ENCODE results near the gene PPP2R3A.

DNA sequence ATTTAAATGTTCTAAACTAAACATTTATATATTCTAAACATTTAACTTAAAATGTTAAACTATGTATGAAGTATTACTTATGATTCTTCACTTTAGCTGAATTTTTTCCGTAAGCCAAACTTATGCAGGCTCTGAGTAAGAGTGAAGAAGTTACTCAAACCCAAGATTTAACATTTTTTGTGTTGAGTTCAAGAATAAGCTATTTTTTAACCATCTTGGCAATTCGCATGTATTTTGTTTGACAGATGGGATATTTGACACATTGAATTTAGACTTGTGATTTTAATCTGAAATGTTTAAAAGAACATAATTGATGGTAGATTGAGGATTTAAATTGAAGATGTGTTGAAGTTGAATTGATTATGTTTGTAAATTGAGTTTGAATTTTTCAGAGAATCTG is 14.6 kb upstream of the PPP2R3A start:
- TF ChIP-seq, protein P1, sequence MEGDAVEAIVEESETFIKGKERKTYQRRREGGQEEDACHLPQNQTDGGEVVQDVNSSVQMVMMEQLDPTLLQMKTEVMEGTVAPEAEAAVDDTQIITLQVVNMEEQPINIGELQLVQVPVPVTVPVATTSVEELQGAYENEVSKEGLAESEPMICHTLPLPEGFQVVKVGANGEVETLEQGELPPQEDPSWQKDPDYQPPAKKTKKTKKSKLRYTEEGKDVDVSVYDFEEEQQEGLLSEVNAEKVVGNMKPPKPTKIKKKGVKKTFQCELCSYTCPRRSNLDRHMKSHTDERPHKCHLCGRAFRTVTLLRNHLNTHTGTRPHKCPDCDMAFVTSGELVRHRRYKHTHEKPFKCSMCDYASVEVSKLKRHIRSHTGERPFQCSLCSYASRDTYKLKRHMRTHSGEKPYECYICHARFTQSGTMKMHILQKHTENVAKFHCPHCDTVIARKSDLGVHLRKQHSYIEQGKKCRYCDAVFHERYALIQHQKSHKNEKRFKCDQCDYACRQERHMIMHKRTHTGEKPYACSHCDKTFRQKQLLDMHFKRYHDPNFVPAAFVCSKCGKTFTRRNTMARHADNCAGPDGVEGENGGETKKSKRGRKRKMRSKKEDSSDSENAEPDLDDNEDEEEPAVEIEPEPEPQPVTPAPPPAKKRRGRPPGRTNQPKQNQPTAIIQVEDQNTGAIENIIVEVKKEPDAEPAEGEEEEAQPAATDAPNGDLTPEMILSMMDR (conservative IDR thresholded peaks at IDR 0.05; ENCODE audit: low read depth in 2 of 2), result no peak
- TF ChIP-seq EZH2 (IDR thresholded peaks at IDR 0.05; ENCODE audit: low read depth, unreplicated experiment) (no peak), POLR2AphosphoS5 (IDR thresholded peaks at IDR 0.05; ENCODE audit: low read depth) (no peak), ZNF114 (CRISPR knock-in tag; IDR thresholded peaks at IDR 0.05) (no peak), STAT1 (IDR thresholded peaks at IDR 0.05; ENCODE audit: unreplicated experiment) (no peak), EZH2phosphoT487 (IDR thresholded peaks at IDR 0.05; ENCODE audit: unreplicated experiment) (no peak), CREB1 (CRISPR knock-in tag; IDR thresholded peaks at IDR 0.05; ENCODE audit: low read depth) (no peak), JUNB (IDR thresholded peaks at IDR 0.05; ENCODE audit: unreplicated experiment) (no peak), ZNF331 (CRISPR knock-in tag; IDR thresholded peaks at IDR 0.05; ENCODE audit: low read depth) (no peak), NANOG (IDR thresholded peaks at IDR 0.05; ENCODE audit: borderline replicate concordance) (no peak)
- TF ChIP-seq, protein P2, sequence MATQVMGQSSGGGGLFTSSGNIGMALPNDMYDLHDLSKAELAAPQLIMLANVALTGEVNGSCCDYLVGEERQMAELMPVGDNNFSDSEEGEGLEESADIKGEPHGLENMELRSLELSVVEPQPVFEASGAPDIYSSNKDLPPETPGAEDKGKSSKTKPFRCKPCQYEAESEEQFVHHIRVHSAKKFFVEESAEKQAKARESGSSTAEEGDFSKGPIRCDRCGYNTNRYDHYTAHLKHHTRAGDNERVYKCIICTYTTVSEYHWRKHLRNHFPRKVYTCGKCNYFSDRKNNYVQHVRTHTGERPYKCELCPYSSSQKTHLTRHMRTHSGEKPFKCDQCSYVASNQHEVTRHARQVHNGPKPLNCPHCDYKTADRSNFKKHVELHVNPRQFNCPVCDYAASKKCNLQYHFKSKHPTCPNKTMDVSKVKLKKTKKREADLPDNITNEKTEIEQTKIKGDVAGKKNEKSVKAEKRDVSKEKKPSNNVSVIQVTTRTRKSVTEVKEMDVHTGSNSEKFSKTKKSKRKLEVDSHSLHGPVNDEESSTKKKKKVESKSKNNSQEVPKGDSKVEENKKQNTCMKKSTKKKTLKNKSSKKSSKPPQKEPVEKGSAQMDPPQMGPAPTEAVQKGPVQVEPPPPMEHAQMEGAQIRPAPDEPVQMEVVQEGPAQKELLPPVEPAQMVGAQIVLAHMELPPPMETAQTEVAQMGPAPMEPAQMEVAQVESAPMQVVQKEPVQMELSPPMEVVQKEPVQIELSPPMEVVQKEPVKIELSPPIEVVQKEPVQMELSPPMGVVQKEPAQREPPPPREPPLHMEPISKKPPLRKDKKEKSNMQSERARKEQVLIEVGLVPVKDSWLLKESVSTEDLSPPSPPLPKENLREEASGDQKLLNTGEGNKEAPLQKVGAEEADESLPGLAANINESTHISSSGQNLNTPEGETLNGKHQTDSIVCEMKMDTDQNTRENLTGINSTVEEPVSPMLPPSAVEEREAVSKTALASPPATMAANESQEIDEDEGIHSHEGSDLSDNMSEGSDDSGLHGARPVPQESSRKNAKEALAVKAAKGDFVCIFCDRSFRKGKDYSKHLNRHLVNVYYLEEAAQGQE (IDR thresholded peaks at IDR 0.05; ENCODE audit: unreplicated experiment), result no peak
- TF ChIP-seq, protein P3, sequence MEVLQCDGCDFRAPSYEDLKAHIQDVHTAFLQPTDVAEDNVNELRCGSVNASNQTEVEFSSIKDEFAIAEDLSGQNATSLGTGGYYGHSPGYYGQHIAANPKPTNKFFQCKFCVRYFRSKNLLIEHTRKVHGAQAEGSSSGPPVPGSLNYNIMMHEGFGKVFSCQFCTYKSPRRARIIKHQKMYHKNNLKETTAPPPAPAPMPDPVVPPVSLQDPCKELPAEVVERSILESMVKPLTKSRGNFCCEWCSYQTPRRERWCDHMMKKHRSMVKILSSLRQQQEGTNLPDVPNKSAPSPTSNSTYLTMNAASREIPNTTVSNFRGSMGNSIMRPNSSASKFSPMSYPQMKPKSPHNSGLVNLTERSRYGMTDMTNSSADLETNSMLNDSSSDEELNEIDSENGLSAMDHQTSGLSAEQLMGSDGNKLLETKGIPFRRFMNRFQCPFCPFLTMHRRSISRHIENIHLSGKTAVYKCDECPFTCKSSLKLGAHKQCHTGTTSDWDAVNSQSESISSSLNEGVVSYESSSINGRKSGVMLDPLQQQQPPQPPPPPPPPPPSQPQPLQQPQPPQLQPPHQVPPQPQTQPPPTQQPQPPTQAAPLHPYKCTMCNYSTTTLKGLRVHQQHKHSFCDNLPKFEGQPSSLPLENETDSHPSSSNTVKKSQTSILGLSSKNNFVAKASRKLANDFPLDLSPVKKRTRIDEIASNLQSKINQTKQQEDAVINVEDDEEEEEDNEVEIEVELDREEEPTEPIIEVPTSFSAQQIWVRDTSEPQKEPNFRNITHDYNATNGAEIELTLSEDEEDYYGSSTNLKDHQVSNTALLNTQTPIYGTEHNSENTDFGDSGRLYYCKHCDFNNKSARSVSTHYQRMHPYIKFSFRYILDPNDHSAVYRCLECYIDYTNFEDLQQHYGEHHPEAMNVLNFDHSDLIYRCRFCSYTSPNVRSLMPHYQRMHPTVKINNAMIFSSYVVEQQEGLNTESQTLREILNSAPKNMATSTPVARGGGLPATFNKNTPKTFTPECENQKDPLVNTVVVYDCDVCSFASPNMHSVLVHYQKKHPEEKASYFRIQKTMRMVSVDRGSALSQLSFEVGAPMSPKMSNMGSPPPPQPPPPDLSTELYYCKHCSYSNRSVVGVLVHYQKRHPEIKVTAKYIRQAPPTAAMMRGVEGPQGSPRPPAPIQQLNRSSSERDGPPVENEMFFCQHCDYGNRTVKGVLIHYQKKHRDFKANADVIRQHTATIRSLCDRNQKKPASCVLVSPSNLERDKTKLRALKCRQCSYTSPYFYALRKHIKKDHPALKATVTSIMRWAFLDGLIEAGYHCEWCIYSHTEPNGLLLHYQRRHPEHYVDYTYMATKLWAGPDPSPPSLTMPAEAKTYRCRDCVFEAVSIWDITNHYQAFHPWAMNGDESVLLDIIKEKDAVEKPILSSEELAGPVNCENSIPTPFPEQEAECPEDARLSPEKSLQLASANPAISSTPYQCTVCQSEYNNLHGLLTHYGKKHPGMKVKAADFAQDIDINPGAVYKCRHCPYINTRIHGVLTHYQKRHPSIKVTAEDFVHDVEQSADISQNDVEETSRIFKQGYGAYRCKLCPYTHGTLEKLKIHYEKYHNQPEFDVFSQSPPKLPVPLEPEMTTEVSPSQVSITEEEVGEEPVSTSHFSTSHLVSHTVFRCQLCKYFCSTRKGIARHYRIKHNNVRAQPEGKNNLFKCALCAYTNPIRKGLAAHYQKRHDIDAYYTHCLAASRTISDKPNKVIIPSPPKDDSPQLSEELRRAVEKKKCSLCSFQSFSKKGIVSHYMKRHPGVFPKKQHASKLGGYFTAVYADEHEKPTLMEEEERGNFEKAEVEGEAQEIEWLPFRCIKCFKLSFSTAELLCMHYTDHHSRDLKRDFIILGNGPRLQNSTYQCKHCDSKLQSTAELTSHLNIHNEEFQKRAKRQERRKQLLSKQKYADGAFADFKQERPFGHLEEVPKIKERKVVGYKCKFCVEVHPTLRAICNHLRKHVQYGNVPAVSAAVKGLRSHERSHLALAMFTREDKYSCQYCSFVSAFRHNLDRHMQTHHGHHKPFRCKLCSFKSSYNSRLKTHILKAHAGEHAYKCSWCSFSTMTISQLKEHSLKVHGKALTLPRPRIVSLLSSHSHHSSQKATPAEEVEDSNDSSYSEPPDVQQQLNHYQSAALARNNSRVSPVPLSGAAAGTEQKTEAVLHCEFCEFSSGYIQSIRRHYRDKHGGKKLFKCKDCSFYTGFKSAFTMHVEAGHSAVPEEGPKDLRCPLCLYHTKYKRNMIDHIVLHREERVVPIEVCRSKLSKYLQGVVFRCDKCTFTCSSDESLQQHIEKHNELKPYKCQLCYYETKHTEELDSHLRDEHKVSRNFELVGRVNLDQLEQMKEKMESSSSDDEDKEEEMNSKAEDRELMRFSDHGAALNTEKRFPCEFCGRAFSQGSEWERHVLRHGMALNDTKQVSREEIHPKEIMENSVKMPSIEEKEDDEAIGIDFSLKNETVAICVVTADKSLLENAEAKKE (CRISPR knock-in tag; IDR thresholded peaks at IDR 0.05), result no peak
- TF ChIP-seq, protein P4, sequence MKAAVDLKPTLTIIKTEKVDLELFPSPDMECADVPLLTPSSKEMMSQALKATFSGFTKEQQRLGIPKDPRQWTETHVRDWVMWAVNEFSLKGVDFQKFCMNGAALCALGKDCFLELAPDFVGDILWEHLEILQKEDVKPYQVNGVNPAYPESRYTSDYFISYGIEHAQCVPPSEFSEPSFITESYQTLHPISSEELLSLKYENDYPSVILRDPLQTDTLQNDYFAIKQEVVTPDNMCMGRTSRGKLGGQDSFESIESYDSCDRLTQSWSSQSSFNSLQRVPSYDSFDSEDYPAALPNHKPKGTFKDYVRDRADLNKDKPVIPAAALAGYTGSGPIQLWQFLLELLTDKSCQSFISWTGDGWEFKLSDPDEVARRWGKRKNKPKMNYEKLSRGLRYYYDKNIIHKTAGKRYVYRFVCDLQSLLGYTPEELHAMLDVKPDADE (IDR thresholded peaks at IDR 0.05), result no peak
